Mesenteric fat pad (tissue), 1 donor: ENCODE data around the gene TP73. TPM values are rescaled to one million over a fixed set of nuclear protein-coding genes. Genes with fewer than 3 reads are reported as not detected.

Experiments
- DNase-seq: peaks from one replicate; pipeline ENCODE4 v3.0.0-alpha.2; 2020; ENCODE audit warnings: low spot score
- total RNA-seq: library from RNA; stranded (reverse); fragmentation: NEBNext Ultra II Directional; extraction: Animal tissue kit (Norgen Biotek cat#: 25700); gene quantifications from one replicate; pipeline ENCODE4 v1.2.1, GENCODE V29; 2021
- donor health status: DM: yes; HTN: yes; CAD: no.

Gene TP73
- total RNA-seq, 1 donor from 2014 or later: not detected

- no peak for DNase-seq
Measured at GRCh38 chr1:3671371-3672180, 19.3 kb downstream of the TP73 start.

- no peak for DNase-seq
Measured at GRCh38 chr1:3672231-3672970, 20.1 kb downstream of the TP73 start.

GRCh38 chr1:3672971-3673361 is 20.6 kb downstream of the TP73 start:
- DNase-seq: no peak

GRCh38 chr1:3673381-3674099 is 21.2 kb downstream of the TP73 start:
- DNase-seq: no peak

- no peak for DNase-seq
Measured at GRCh38 chr1:3674100-3675094, 22.1 kb downstream of the TP73 start.

GRCh38 chr1:3675436-3675835 is 23.1 kb downstream of the TP73 start:
- DNase-seq: no peak

- no peak for DNase-seq
Measured at GRCh38 chr1:3676581-3677470, 24.5 kb downstream of the TP73 start.

GRCh38 chr1:3677484-3677883 is 25.2 kb downstream of the TP73 start:
- no peak for DNase-seq

GRCh38 chr1:3678361-3679097 is 26.2 kb downstream of the TP73 start:
- no peak for DNase-seq

- DNase-seq: no peak
Measured at GRCh38 chr1:3679098-3679555, 26.8 kb downstream of the TP73 start.

GRCh38 chr1:3679799-3680453 is 27.6 kb downstream of the TP73 start:
- DNase-seq: no peak

GRCh38 chr1:3680488-3681230 is 28.3 kb downstream of the TP73 start:
- no peak for DNase-seq

GRCh38 chr1:3681231-3681897 is 29.0 kb downstream of the TP73 start:
- DNase-seq: no peak

- DNase-seq: no peak
Measured at GRCh38 chr1:3681898-3682806, 29.8 kb downstream of the TP73 start.

- no peak for DNase-seq
Measured at GRCh38 chr1:3683197-3683596, 30.9 kb downstream of the TP73 start.

- no peak for DNase-seq
Measured at GRCh38 chr1:3683992-3684391, 31.7 kb downstream of the TP73 start.
